Sigmoid colon (tissue), 7 donors: ENCODE measurements around the gene TMEM43. TPM values are rescaled to one million over a fixed set of nuclear protein-coding genes. Genes with fewer than 3 reads are reported as not detected.

Source experiments
- DNase-seq: peaks from one replicate; pipeline ENCODE4 v3.0.0-alpha.2; 2019
- H3K27ac ChIP-seq, 4 donors: fragments of 200-600 bp; sonication (generic); one replicate each; pipeline ENCODE4 v1.5.1; 2016 to 2019; ENCODE audit warnings: mild to moderate bottlenecking in 1 of 4
- H3K27me3 ChIP-seq, 3 donors: fragments of 200-600 bp; sonication (generic); one replicate each; pipeline ENCODE4 v1.5.1; 2019; ENCODE audit warnings: mild to moderate bottlenecking in 1 of 3
- H3K36me3 ChIP-seq, 4 donors: fragments of 200-600 bp; sonication (generic); one replicate each; pipeline ENCODE4 v1.5.1; 2016 to 2019
- H3K4me1 ChIP-seq, 4 donors: fragments of 200-600 bp; sonication (generic); one replicate each; pipeline ENCODE4 v1.5.1; 2017 to 2019
- H3K4me3 ChIP-seq, 4 donors: fragments of 200-600 bp; sonication (generic); one replicate each; pipeline ENCODE4 v1.5.1; 2017 to 2019; ENCODE audit warnings: mild to moderate bottlenecking in 2 of 4, moderate library complexity in 1 of 4
- H3K9me3 ChIP-seq, 4 donors: fragments of 200-600 bp in 3 of 4; sonication (generic) in 3 of 4; one replicate each; pipeline versions ENCODE4 v1.5.1 to v1.6.1; 2013 to 2019
- EP300 ChIP-seq, 4 donors: sonication (generic); formaldehyde crosslinking; IDR thresholded peaks; one replicate each; pipeline ENCODE4 v1.6.1; 2017; ENCODE audit warnings: antibody characterized with exemption in 4 of 4
- POLR2A ChIP-seq, 2 donors: fragments of 450-650 bp; IDR thresholded peaks; one replicate each; pipeline ENCODE4 v1.6.1; 2016; ENCODE audit warnings: antibody characterized with exemption in 2 of 2, mild to moderate bottlenecking in 2 of 2, moderate library complexity in 2 of 2
- POLR2AphosphoS5 ChIP-seq, 4 donors: sonication (generic); formaldehyde crosslinking; IDR thresholded peaks; one replicate each; pipeline ENCODE4 v1.6.1; 2017; ENCODE audit warnings: antibody characterized with exemption in 4 of 4
- WGBS, 2 donors: extraction: QIAGEN DNeasy Blood & Tissue Kit; methylation state at CpG; one replicate each; pipeline ENCODE4 v1.1.7; 2013; 5-methylcytosine and 5-hydroxymethylcytosine counted together
- intact Hi-C: fragments of 100-400 bp; cut with DNase I; formaldehyde crosslinking; loops from one replicate; pipeline ENCODE4 v1.15.1; 2023
- polyA plus RNA-seq, 3 donors: library from polyadenylated mRNA; stranded (reverse); fragments of 200-250 nt; gene quantifications; one replicate each; pipeline ENCODE4 v1.2.3, GENCODE V29; 2013
- total RNA-seq, 4 donors: library from RNA; depleted of rRNA; stranded (reverse); fragments of >200 nt; gene quantifications; one replicate each; pipeline ENCODE4 v1.1.0, GENCODE V29; 2016
- TF ChIP-seq, protein P1 (sequence below), 4 experiments: fragments of 450-650 bp in 3 of 4; fragments of 200-600 bp in 1 of 4; IDR thresholded peaks; one replicate each; pipeline ENCODE4 v1.5.1; 2016 to 2019; ENCODE audit warnings: antibody characterized with exemption in 4 of 4, mild to moderate bottlenecking in 3 of 4, moderate library complexity in 2 of 4
- donor health status: healthy with polysubstance abuse.
- donor health status: Bipolar disorder and iron deficiency.
- donor health status: healthy.

Gene TMEM43
- total and polyA plus RNA-seq, 7 donors, result 6.0 to 88.3 (median 68.0) TPM

- whole genome bisulfite sequencing, 2 donors, result 85 to 87% methylated on average over 2 of the region's 2 CpGs
These were observed 45.8 kb downstream of the TMEM43 start for GRCh38 chr3:14170531-14171159.

DNA sequence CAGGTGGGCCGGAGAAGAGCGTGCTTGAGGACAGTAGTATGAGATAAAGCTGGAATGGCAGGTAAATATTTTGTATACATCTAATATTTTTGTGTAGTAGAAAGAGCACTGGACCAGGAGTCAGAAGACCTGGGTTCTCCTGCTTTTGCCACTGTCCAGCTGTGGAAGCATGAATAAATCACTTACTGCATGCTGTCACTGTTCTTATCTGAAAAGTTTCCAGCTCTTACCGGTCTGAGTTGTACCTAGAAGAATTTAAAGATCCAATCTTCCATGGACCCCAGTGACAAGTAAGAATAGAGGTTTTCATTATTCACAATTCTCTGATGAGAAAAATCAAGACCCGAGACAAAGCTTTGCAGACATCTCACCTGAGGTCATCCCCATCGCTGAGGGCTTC, 47.6 kb downstream of the TMEM43 start:
- intact Hi-C loops, result loop anchor here (10.0 kb wide), 1 partner anchor 772 kb away; the partner anchor contains the start of gene NR2C2
- TF ChIP-seq EP300 (IDR thresholded peaks at IDR 0.05) (no peak), POLR2A (IDR thresholded peaks at IDR 0.05) (no peak), POLR2AphosphoS5 (IDR thresholded peaks at IDR 0.05) (no peak)
- TF ChIP-seq, protein P1, sequence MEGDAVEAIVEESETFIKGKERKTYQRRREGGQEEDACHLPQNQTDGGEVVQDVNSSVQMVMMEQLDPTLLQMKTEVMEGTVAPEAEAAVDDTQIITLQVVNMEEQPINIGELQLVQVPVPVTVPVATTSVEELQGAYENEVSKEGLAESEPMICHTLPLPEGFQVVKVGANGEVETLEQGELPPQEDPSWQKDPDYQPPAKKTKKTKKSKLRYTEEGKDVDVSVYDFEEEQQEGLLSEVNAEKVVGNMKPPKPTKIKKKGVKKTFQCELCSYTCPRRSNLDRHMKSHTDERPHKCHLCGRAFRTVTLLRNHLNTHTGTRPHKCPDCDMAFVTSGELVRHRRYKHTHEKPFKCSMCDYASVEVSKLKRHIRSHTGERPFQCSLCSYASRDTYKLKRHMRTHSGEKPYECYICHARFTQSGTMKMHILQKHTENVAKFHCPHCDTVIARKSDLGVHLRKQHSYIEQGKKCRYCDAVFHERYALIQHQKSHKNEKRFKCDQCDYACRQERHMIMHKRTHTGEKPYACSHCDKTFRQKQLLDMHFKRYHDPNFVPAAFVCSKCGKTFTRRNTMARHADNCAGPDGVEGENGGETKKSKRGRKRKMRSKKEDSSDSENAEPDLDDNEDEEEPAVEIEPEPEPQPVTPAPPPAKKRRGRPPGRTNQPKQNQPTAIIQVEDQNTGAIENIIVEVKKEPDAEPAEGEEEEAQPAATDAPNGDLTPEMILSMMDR (IDR thresholded peaks at IDR 0.05), result no peak
- H3K27me3 ChIP-seq, result no peaks in the 10 kb centered on the region
- H3K36me3 ChIP-seq, result peaks cover 35 to 54% (median 45%) of the 10 kb centered on the region in 4 donors
- no peak overlapping the region for H3K27ac ChIP-seq
- DNase-seq, result no peak
- peaks cover 0 to 19% (median 16%) of the 10 kb centered on the region in 4 donors for H3K4me1 ChIP-seq
- 96% methylated on average over 5 of the region's 5 CpGs for WGBS, 2 donors
- no peaks in the 10 kb centered on the region for H3K9me3 ChIP-seq
- H3K4me3 ChIP-seq, result no peak overlapping the region

More at GRCh38 chr3:14170531-14171159, 45.8 kb downstream of the TMEM43 start:
- peaks cover 46 to 72% (median 64%) of the 10 kb centered on the region in 4 donors for H3K36me3 ChIP-seq
- no peak for DNase-seq
- H3K9me3 ChIP-seq, result no peaks in the 10 kb centered on the region
- H3K27me3 ChIP-seq, result no peaks in the 10 kb centered on the region
- TF ChIP-seq POLR2AphosphoS5 (IDR thresholded peaks at IDR 0.05), result no peak
- TF ChIP-seq, protein P1 (IDR thresholded peaks at IDR 0.05), result no peak
- no peak for TF ChIP-seq EP300 (IDR thresholded peaks at IDR 0.05)
- no peak for TF ChIP-seq POLR2A (IDR thresholded peaks at IDR 0.05)
- H3K4me1 ChIP-seq, result peaks cover 0 to 7% (median 1%) of the 10 kb centered on the region in 4 donors
- no peak overlapping the region for H3K27ac ChIP-seq
- H3K4me3 ChIP-seq, result no peak overlapping the region
- intact Hi-C loops, result loop anchor here (10.0 kb wide), 1 partner anchor 774 kb away; the partner anchor contains the start of gene NR2C2

DNA sequence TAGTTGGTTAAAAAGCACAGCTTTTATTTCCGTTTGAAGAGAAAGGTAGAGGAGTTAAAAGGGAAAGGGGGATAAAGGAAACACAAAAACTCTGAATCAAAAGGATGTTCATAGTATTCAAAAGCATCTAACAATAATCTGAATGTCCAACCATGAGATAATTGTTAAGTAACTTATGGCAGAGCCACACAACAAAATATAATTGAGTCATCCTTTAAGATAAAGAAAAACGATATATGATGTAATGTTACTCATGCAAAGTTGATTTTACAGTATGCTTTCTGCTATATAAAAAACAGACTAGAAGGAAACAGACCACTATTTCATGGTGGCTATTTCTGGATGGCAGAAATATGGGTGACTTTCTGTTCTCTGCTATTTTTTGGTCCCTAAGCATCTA, 49.6 kb downstream of the TMEM43 start:
- H3K36me3 ChIP-seq, result peaks cover 23 to 34% (median 28%) of the 10 kb centered on the region in 4 donors
- no peak overlapping the region for H3K4me3 ChIP-seq
- H3K4me1 ChIP-seq, result peaks cover 0 to 28% (median 26%) of the 10 kb centered on the region in 4 donors
- H3K27me3 ChIP-seq, result no peaks in the 10 kb centered on the region
- H3K9me3 ChIP-seq, result no peaks in the 10 kb centered on the region
- TF ChIP-seq EP300 (IDR thresholded peaks at IDR 0.05), result no peak
- TF ChIP-seq POLR2AphosphoS5 (IDR thresholded peaks at IDR 0.05), result no peak
- TF ChIP-seq POLR2A (IDR thresholded peaks at IDR 0.05), result no peak
- TF ChIP-seq, protein P1 (IDR thresholded peaks at IDR 0.05), result no peak
- no peak overlapping the region for H3K27ac ChIP-seq
- WGBS, 2 donors, result 53 to 64% methylated on average over 2 of the region's 2 CpGs
- DNase-seq, result no peak
- intact Hi-C loops, result loop anchor here (10.0 kb wide), 1 partner anchor 770 kb away; the partner anchor contains the start of gene NR2C2

DNA sequence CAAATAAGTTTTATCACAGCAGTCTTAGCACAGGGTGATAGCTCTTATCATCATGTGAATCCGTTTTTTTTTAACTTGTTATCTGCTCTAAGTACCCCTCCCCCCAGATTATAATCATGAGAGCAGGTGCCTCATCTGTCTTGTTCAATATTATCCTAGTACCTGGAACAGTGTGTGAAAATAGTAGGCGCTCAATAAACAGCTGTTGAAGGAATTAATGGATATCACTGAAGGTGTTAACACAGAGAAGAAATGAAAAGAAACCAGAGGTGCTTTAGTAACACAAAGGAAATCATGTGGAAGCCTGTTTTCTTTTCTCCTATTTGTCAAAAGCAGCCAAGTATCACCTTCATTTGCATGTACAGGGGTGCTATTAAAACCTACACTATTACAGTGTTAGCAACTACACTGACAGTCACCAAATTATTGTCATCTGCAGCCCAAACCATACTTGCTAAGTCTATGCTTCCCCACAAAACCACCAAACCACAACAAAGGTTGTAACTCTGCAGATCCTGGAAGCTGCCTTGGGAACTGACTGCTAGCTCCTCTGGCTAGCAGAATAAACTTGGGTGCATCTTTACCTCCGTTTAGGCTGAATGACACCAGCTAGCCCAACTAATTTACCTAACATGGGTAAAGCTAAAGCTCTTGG, 50.7 kb downstream of the TMEM43 start:
- WGBS, 2 donors, result 63 to 64% methylated on average over 3 of the region's 3 CpGs
- intact Hi-C loops, result loop anchor here (10.0 kb wide), 1 partner anchor 769 kb away; the partner anchor contains the start of gene NR2C2
- peaks cover 0 to 32% (median 29%) of the 10 kb centered on the region in 4 donors for H3K4me1 ChIP-seq

More for the DNA sequence above, 50.7 kb downstream of the TMEM43 start:
- TF ChIP-seq POLR2A (IDR thresholded peaks at IDR 0.05) (no peak), POLR2AphosphoS5 (IDR thresholded peaks at IDR 0.05) (no peak), EP300 (IDR thresholded peaks at IDR 0.05) (no peak)
- TF ChIP-seq, protein P1 (IDR thresholded peaks at IDR 0.05), result no peak
- H3K36me3 ChIP-seq, result peaks cover 16 to 24% (median 19%) of the 10 kb centered on the region in 4 donors
- H3K9me3 ChIP-seq, result no peaks in the 10 kb centered on the region
- H3K27me3 ChIP-seq, result no peaks in the 10 kb centered on the region
- H3K27ac ChIP-seq, result no peak overlapping the region
- no peak for DNase-seq
- no peak overlapping the region for H3K4me3 ChIP-seq
